ENCODE data around the gene HELZ2.
A peak's percentile ranks its signal among the peaks of the same experiment; 100 is the strongest.

Gene HELZ2

GRCh38 chr20:63567386-63568169 lies 6.5 kb downstream of the HELZ2 start:
- no peak overlapping the region for H3K4me3 ChIP-seq (ENCODE audit: low read depth, low read length)
- H3K27ac ChIP-seq (ENCODE audit: extremely low read depth, low read depth, low read length), result no peak overlapping the region
- CTCF ChIA-PET, result no interaction called here
- no peaks in the 10 kb centered on the region for H3K9me3 ChIP-seq (ENCODE audit: control insufficient read depth, insufficient read depth, low read depth, low read length)
- TF ChIP-seq ZNF548 (tag by site-specific recombination; IDR thresholded peaks at IDR 0.05), result no peak
- TF ChIP-seq ZNF341 (tag by site-specific recombination; IDR thresholded peaks at IDR 0.05; ENCODE audit: low read depth), result 0 out of 2 replicates have a peak, but pooled peaks have one; percentile 17
- H3K36me3 ChIP-seq (ENCODE audit: control insufficient read depth in 2 of 2, insufficient read depth in 1 of 2, low read length in 2 of 2), result peaks cover 0 to 26% of the 10 kb centered on the region in 2 experiments; a peak in 1 of 3 replicates
- H3K4me1 ChIP-seq (ENCODE audit: control insufficient read depth, insufficient read depth, low read length), result no peaks in the 10 kb centered on the region
- POLR2A ChIA-PET, result no interaction called here

DNA sequence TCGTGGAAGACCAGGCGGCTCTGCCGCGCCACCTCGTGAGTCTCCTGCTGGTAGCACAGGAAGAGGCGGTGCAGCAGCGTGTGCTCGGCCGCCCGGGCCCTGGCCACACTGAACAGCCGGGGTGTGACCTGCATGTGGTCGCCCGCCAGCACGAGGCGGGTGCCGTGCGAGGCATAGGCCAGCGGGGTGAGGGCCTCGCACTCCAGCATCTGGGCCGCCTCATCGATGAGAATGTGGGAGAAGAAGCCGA lies 7.0 kb downstream of the HELZ2 start:
- CTCF ChIA-PET, result no interaction called here
- Histone ChIP-seq H3K36me3 (ENCODE audit: control insufficient read depth in 2 of 2, insufficient read depth in 1 of 2, low read length in 2 of 2) (peaks cover 0 to 23% of the 10 kb centered on the region in 2 experiments; a peak in 1 of 3 replicates), H3K27ac (ENCODE audit: extremely low read depth, low read depth, low read length) (no peak overlapping the region), H3K4me3 (ENCODE audit: low read depth, low read length) (no peak overlapping the region), H3K4me1 (ENCODE audit: control insufficient read depth, insufficient read depth, low read length) (no peaks in the 10 kb centered on the region), H3K9me3 (ENCODE audit: control insufficient read depth, insufficient read depth, low read depth, low read length) (no peaks in the 10 kb centered on the region)
- TF ChIP-seq PRDM1 (tag by site-specific recombination; IDR thresholded peaks at IDR 0.05), result no peak
- TF ChIP-seq, protein P1, sequence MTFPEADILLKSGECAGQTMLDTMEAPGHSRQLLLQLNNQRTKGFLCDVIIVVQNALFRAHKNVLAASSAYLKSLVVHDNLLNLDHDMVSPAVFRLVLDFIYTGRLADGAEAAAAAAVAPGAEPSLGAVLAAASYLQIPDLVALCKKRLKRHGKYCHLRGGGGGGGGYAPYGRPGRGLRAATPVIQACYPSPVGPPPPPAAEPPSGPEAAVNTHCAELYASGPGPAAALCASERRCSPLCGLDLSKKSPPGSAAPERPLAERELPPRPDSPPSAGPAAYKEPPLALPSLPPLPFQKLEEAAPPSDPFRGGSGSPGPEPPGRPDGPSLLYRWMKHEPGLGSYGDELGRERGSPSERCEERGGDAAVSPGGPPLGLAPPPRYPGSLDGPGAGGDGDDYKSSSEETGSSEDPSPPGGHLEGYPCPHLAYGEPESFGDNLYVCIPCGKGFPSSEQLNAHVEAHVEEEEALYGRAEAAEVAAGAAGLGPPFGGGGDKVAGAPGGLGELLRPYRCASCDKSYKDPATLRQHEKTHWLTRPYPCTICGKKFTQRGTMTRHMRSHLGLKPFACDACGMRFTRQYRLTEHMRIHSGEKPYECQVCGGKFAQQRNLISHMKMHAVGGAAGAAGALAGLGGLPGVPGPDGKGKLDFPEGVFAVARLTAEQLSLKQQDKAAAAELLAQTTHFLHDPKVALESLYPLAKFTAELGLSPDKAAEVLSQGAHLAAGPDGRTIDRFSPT (tag by site-specific recombination; IDR thresholded peaks at IDR 0.05), result 0 out of 2 replicates have a peak, but pooled peaks have one; percentile 8
- POLR2A ChIA-PET, result no interaction called here

GRCh38 chr20:63566395-63567135 lies 7.5 kb downstream of the HELZ2 start:
- ChIA-PET POLR2A (interaction anchor here (0.7 kb wide), 1 partner anchor 73 kb away, joined by 3 read pairs; no protein-coding TSS in a partner anchor), CTCF (no interaction called here)
- no peaks in the 10 kb centered on the region for H3K4me1 ChIP-seq (ENCODE audit: control insufficient read depth, insufficient read depth, low read length)
- peaks cover 0 to 23% of the 10 kb centered on the region in 2 experiments; a peak in 1 of 3 replicates for H3K36me3 ChIP-seq (ENCODE audit: control insufficient read depth in 2 of 2, insufficient read depth in 1 of 2, low read length in 2 of 2)
- TF ChIP-seq ZNF768 (tag by site-specific recombination; IDR thresholded peaks at IDR 0.05) (no peak), HOXC10 (CRISPR knock-in tag; IDR thresholded peaks at IDR 0.05) (no peak), ZFP41 (tag by site-specific recombination; IDR thresholded peaks at IDR 0.05; ENCODE audit: borderline replicate concordance) (no peak), ZNF416 (tag by site-specific recombination; IDR thresholded peaks at IDR 0.05) (no peak), ZNF785 (tag by site-specific recombination; IDR thresholded peaks at IDR 0.05) (no peak)
- TF ChIP-seq, protein P1 (tag by site-specific recombination; IDR thresholded peaks at IDR 0.05), result 0 out of 2 replicates have a peak, but pooled peaks have one; percentile 30
- no peak overlapping the region for H3K27ac ChIP-seq (ENCODE audit: extremely low read depth, low read depth, low read length)
- H3K9me3 ChIP-seq (ENCODE audit: control insufficient read depth, insufficient read depth, low read depth, low read length), result no peaks in the 10 kb centered on the region
- no peak overlapping the region for H3K4me3 ChIP-seq (ENCODE audit: low read depth, low read length)

- CTCF ChIA-PET, result no interaction called here
- Histone ChIP-seq H3K9me3 (ENCODE audit: control insufficient read depth, insufficient read depth, low read depth, low read length) (no peaks in the 10 kb centered on the region), H3K4me3 (ENCODE audit: low read depth, low read length) (no peak overlapping the region), H3K36me3 (ENCODE audit: control insufficient read depth in 2 of 2, insufficient read depth in 1 of 2, low read length in 2 of 2) (peaks cover 0 to 29% of the 10 kb centered on the region in 2 experiments; a peak in 1 of 3 replicates), H3K27ac (ENCODE audit: extremely low read depth, low read depth, low read length) (no peak overlapping the region), H3K4me1 (ENCODE audit: control insufficient read depth, insufficient read depth, low read length) (no peaks in the 10 kb centered on the region)
- POLR2A ChIA-PET, result no interaction called here
- no peak for TF ChIP-seq ZNF473 (tag by site-specific recombination; IDR thresholded peaks at IDR 0.05)
- TF ChIP-seq, protein P1 (tag by site-specific recombination; IDR thresholded peaks at IDR 0.05), result 0 out of 2 replicates have a peak, but pooled peaks have one; percentile 18
Observed at GRCh38 chr20:63565699-63566335, 8.2 kb downstream of the HELZ2 start.

Data from HEK293 (cell line).